Panc1 (cell line): ENCODE measurements around the gene USP24. TPM values are rescaled to one million over a fixed set of nuclear protein-coding genes. Genes with fewer than 3 reads are reported as not detected.

Experiments used
- ATAC-seq: fragments of 200-7000 bp; cut with Tn5 transposase; 2 replicates; pipeline ENCODE4 v1.9.1; 2020; ENCODE audit warnings: mild to moderate bottlenecking, moderate library complexity
- BruUV-seq: library from RNA; stranded (reverse); fragments of 400-500 nt; replicated peaks from 2 replicates; lab custom pipeline; 2021; lab: Mats Ljungman, UMichigan
- CTCF ChIA-PET: fragments of 300-600 bp; sonication (Branson Sonifier 250); formaldehyde crosslinking; loops from one replicate; lab custom pipeline; 2022; ENCODE audit warnings: antibody characterized with exemption; lab: Charles Lee
- POLR2A ChIA-PET: fragments of 300-600 bp; sonication (Branson Sonifier 250); formaldehyde crosslinking; loops from one replicate; lab custom pipeline; 2022; ENCODE audit warnings: antibody characterized with exemption; lab: Charles Lee
- DNase-seq: peaks from one replicate; pipeline ENCODE4 v3.0.0-alpha.2; 2010; ENCODE audit warnings: low read depth, low spot score
- H3K27ac ChIP-seq: 2 replicates; pipeline ENCODE4 v1.5.1; 2011; ENCODE audit warnings: mild to moderate bottlenecking, low read length, inconsistent platforms
- H3K27me3 ChIP-seq: fragments of 200-500 bp; sonication (Bioruptor generic); 2 replicates; pipeline ENCODE4 v1.6.0; 2014; ENCODE audit warnings: low read length, inconsistent platforms; ENCODE audit not compliant: control insufficient read depth, insufficient read depth
- H3K36me3 ChIP-seq: fragments of 200-500 bp; sonication (Bioruptor generic); 2 replicates; pipeline ENCODE4 v1.5.1; 2014; ENCODE audit warnings: inconsistent platforms, mild to moderate bottlenecking, low read length, moderate library complexity; ENCODE audit not compliant: control insufficient read depth, insufficient read depth
- H3K4me1 ChIP-seq: 2 replicates; pipeline ENCODE4 v1.5.1; 2011; ENCODE audit warnings: inconsistent platforms, mild to moderate bottlenecking, low read length, moderate library complexity; ENCODE audit not compliant: control insufficient read depth, insufficient read depth
- H3K4me3 ChIP-seq, 2 experiments: 2 replicates each; pipeline ENCODE4 v1.5.1; 2011 to 2012; ENCODE audit warnings: low read depth in 2 of 2, low read length in 2 of 2, mild to moderate bottlenecking in 2 of 2, inconsistent platforms in 1 of 2, moderate library complexity in 1 of 2
- H3K9me3 ChIP-seq: fragments of 200-500 bp; sonication (Bioruptor generic); 2 replicates; pipeline ENCODE4 v1.5.1; 2014; ENCODE audit warnings: low read depth, mild to moderate bottlenecking, inconsistent platforms, low read length, moderate library complexity; ENCODE audit not compliant: control insufficient read depth, insufficient read depth
- POLR2AphosphoS5 ChIP-seq: IDR thresholded peaks from 2 replicates; pipeline ENCODE4 v1.6.1; 2012; ENCODE audit warnings: mild to moderate bottlenecking, low read depth, low read length, moderate library complexity
- SIN3A ChIP-seq: IDR thresholded peaks from 2 replicates; pipeline ENCODE4 v1.6.1; 2012; ENCODE audit warnings: low read depth, mild to moderate bottlenecking, low read length, moderate library complexity, borderline replicate concordance; ENCODE audit not compliant: insufficient read depth
- TCF7L2 ChIP-seq: IDR thresholded peaks from 2 replicates; pipeline ENCODE4 v1.6.1; 2011; ENCODE audit warnings: mild to moderate bottlenecking, low read depth, low read length, inconsistent platforms
- in situ Hi-C: cut with HindIII; loops from 2 replicates; pipeline ENCODE4 v1.10.0; 2016; ENCODE audit warnings: low sequenced_read_pairs, low pct_unique_long_range_greater_than_20kb
- intact Hi-C: fragments of 100-400 bp; cut with micrococcal nuclease; formaldehyde crosslinking; loops from one replicate; pipeline ENCODE4 v1.10.0; 2022; ENCODE audit not compliant: unreplicated experiment
- total RNA-seq: library from RNA; stranded (reverse); gene quantifications from one replicate; pipeline ENCODE4 v1.2.1, GENCODE V29; 2021; ENCODE audit not compliant: unreplicated experiment
- TF ChIP-seq, protein P1 (sequence below), 2 experiments: IDR thresholded peaks; 2 replicates each; pipeline ENCODE4 v1.6.1; 2011 to 2012; ENCODE audit warnings: low read depth in 2 of 2, control low read depth in 1 of 2, low read length in 1 of 2, mild to moderate bottlenecking in 1 of 2, moderate library complexity in 1 of 2; ENCODE audit not compliant: insufficient read depth in 1 of 2
- TF ChIP-seq, protein P2 (sequence below): fragments of 450-650 bp; IDR thresholded peaks from 2 replicates; pipeline ENCODE4 v1.5.1; 2017; ENCODE audit warnings: mild to moderate bottlenecking

The USP24 gene
- total RNA-seq, 1 experiment from 2014 or later = 52.2 TPM

DNA sequence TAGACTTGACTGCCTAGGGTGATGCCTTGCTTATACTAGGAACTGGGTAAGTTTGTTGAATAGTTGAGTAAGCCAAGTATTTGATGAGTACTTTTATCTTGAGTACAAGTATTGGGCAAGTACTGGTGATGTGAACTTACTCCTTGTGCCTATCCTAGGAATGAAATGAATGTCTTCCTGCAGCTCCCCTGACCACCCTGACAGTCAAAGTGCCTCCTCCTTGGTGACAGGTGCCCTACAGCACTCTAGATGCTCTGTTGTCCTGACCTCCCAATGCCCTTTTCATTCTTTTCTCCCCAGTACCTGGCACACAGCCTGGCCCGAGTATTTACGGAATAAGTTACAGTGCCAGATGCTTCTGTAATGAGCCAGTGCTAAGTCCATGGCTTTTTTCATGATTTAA is 150.3 kb downstream of the USP24 start:
- TF ChIP-seq, protein P1, sequence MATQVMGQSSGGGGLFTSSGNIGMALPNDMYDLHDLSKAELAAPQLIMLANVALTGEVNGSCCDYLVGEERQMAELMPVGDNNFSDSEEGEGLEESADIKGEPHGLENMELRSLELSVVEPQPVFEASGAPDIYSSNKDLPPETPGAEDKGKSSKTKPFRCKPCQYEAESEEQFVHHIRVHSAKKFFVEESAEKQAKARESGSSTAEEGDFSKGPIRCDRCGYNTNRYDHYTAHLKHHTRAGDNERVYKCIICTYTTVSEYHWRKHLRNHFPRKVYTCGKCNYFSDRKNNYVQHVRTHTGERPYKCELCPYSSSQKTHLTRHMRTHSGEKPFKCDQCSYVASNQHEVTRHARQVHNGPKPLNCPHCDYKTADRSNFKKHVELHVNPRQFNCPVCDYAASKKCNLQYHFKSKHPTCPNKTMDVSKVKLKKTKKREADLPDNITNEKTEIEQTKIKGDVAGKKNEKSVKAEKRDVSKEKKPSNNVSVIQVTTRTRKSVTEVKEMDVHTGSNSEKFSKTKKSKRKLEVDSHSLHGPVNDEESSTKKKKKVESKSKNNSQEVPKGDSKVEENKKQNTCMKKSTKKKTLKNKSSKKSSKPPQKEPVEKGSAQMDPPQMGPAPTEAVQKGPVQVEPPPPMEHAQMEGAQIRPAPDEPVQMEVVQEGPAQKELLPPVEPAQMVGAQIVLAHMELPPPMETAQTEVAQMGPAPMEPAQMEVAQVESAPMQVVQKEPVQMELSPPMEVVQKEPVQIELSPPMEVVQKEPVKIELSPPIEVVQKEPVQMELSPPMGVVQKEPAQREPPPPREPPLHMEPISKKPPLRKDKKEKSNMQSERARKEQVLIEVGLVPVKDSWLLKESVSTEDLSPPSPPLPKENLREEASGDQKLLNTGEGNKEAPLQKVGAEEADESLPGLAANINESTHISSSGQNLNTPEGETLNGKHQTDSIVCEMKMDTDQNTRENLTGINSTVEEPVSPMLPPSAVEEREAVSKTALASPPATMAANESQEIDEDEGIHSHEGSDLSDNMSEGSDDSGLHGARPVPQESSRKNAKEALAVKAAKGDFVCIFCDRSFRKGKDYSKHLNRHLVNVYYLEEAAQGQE (IDR thresholded peaks at IDR 0.05; ENCODE audit: insufficient read depth in 1 of 2, low read depth in 2 of 2, low read length in 1 of 2) = no peak
- TF ChIP-seq POLR2AphosphoS5 (no peak), SIN3A (no peak), TCF7L2 (no peak)
- TF ChIP-seq, protein P2, sequence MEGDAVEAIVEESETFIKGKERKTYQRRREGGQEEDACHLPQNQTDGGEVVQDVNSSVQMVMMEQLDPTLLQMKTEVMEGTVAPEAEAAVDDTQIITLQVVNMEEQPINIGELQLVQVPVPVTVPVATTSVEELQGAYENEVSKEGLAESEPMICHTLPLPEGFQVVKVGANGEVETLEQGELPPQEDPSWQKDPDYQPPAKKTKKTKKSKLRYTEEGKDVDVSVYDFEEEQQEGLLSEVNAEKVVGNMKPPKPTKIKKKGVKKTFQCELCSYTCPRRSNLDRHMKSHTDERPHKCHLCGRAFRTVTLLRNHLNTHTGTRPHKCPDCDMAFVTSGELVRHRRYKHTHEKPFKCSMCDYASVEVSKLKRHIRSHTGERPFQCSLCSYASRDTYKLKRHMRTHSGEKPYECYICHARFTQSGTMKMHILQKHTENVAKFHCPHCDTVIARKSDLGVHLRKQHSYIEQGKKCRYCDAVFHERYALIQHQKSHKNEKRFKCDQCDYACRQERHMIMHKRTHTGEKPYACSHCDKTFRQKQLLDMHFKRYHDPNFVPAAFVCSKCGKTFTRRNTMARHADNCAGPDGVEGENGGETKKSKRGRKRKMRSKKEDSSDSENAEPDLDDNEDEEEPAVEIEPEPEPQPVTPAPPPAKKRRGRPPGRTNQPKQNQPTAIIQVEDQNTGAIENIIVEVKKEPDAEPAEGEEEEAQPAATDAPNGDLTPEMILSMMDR = no peak
- ATAC-seq = 0 out of 2 replicates have a peak, but pooled peaks have one; percentile 11
- in situ Hi-C loops (no loop called here), intact Hi-C loops (no loop called here)
- CTCF ChIA-PET = no interaction called here
- Histone ChIP-seq H3K4me3 (no peak overlapping the region), H3K9me3 (no peaks in the 10 kb centered on the region), H3K36me3 (peaks cover 14% of the 10 kb centered on the region), H3K4me1 (peaks cover 14% of the 10 kb centered on the region), H3K27me3 (no peaks in the 10 kb centered on the region), H3K27ac (no peak overlapping the region)
- POLR2A ChIA-PET = no interaction called here
- DNase-seq = peak; percentile 22
- no TSS peak for BruUV-seq

DNA sequence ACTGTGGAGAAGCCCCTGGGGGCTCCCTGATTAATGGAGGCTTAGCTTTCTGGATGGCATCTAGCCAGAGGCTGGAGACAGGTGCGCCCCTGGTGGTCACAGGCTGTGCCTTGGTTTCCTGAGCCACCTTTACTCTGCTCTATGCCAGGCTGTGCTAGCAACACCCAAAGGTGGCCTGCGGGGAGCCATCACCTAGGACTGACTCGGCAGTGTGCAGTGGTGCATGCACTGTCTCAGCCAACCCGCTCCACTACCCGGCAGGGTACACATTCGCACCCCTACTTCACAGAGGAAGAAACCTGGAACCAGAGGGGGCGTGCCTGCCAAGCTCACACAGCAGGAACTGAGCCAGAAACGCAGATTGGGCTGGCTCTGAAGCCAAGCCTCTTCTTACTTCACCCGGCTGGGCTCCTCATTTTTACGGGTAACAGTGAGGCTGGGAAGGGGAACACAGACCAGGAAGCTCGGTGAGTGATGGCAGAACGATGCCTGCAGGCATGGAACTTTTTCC is 151.0 kb downstream of the USP24 start:
- Histone ChIP-seq H3K4me3 (no peak overlapping the region), H3K9me3 (no peaks in the 10 kb centered on the region), H3K36me3 (peaks cover 13% of the 10 kb centered on the region), H3K4me1 (peaks cover 14% of the 10 kb centered on the region), H3K27me3 (no peaks in the 10 kb centered on the region), H3K27ac (no peak overlapping the region)
- DNase-seq (no peak), ATAC-seq (peak; percentile 74)
- ChIA-PET CTCF (interaction anchor here (0.9 kb wide), 1 partner anchor 214 kb away, joined by 5 read pairs; no protein-coding TSS in a partner anchor), POLR2A (no interaction called here)
- TF ChIP-seq, protein P2 = peak; percentile 38
- TF ChIP-seq SIN3A = no peak
- in situ Hi-C loops = no loop called here
- intact Hi-C loops = no loop called here
- no TSS peak for BruUV-seq
